Measurements from ENCODE around the gene MAST1.
"Not testable (repeated sequence)": the region's sequence is repeated elsewhere in the genome, so short reads cannot be mapped to it uniquely, and the experiment has no call there.

Gene MAST1

DNA sequence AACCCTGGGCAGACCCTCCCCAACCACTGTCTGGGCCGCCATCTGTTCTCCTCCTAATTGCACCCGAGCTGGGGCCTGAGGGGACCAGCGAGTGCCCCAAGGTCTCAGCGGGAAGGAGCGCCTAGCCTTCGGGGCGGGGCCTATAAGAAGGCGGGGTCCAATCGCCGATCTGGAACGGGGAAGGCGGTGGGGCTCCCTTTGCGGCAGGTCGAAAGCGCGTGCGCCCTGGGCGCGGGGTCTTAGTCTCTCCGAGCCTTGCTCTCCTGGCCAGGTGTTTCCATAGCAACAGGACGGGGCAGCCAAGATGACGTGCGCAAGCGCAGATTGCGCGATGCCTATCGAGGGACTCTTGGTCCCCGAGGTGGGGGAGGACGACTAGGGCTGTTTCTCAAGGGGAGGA lies 2.8 kb downstream of the MAST1 start:
- no peak for DNase-seq

DNA sequence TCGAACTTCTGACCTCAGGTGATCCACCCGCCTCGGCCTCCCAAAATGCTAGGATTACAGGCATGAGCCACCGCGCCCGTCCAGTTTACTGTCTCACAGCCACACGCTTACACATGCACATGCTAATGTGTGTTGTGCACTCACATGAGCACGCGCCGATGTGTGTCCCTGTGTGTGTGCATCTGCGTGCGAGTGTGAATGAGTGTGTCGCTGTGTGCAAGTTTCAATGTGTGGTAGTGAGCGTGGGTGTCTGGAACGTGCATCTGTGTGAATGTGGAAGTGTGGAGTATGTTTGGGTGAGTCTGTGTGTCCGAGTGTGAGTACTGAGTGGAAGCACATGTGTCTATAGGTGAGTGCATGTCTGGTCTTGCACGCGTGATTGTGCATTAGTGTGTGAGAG lies 4.2 kb downstream of the MAST1 start:
- DNase-seq = no peak

DNA sequence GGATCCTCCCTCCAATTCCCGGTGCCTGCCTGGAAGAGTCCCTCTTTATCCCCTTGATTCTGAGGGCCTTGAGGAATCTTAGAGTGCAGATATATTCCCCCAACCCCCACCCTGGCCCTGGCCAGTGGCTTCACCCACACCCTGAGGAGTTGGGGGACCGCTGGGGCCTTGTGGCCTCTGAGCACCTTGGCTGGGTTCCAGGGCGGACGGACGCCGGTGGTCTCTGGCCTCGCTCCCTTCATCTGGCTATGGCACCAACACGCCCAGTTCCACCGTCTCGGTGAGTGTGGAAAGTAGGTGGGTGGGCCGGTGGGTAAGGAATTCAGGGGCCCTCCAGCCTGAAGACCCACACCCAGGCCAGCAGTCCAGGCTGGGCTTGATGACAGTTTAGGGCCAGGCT lies 5.0 kb downstream of the MAST1 start:
- no peak for DNase-seq

DNA sequence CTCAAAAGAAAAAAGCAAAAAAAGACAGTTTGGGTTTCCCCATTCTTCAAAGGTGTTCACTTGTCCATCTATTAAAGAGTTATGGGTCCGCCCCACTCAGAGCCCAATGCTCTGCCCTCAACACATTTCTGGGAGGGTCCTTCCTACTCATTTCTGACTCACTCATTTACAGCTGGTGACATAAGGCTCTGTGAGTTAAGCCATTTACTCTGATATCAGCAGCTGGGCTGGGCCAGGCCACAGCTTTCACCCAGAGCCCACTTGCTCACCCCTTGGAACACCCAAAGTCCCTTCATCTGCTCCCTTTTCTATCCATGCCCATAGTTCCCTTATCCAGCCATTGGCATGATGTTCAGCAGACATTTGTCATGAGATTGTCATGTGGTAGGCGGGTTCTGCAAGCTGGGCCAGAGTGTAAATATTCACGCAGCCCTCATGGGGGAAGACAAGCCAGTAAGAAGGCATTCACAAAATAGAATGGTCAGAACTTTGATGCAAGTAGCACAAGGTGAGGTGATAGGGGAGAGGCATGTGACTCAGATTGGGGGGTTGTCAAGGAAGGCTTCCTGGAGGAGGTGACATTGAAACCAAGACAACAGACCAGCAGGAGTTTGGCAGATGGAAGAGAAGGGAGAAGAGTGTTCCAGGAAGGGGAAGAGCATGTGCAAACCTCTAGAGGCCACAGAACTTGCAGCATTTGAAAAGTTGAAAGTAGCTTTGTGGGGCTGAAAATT lies 5.9 kb downstream of the MAST1 start:
- DNase-seq = no peak

DNA sequence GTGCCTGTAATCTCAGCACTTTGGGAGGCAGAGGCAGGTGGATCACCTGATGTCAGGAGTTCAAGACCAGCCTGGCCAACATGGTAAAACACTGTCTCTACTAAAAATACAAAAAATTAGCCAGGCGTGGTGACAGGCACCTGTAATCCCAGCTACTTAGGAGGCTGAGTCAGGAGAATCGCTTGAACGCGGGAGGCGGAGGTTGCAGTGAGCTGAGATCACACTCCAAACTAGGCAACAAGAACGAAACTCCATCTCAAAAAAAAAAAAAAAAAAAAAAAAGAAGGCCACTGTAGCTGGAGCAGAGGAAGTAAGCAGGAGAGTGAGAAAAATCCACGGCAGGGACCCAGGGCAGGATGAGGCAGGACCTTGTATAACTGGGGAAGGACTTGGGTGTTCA lies 8.3 kb downstream of the MAST1 start:
- not testable (repeated sequence) for DNase-seq

DNA sequence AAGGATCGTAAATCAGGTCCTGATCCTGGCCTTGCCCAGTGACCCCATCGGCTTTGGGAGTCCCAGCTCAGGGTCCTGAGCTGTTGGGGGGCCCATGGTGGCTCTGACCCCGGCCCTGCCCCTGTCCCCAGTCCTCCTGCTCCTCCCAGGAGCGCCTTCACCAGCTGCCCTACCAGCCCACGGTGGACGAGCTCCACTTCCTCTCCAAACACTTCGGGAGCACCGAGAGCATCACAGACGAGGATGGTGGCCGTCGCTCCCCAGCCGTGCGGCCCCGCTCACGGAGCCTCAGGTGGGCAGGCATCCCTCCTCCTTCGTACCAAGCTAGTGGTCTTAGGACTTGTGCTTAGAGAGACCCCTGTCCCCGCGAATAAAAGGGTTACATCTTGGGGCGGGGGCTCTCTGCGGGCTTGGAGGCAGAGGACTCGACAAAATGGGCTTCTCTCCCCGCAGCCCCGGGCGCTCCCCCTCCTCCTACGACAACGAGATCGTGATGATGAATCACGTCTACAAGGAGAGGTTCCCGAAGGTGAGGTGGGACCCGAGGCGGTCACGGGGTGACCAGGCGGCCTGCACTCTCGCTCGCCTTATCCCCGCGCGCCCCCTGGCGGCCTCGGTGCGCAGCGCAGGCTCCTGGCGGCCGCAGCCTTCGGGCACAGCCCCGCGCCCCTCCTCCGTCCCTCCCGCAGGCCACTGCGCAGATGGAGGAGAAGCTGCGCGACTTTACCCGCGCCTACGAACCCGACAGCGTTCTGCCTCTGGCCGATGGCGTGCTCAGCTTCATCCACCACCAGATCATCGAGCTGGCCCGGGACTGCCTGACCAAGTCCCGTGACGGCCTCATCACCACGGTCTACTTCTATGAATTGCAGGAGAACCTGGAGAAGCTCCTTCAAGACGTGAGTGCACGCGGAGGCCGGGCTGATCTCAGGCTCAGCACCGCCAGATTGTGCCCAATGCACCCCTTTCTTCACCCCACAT lies 9.1 kb downstream of the MAST1 start:
- peak; percentile 79 to 85 for DNase-seq

DNA sequence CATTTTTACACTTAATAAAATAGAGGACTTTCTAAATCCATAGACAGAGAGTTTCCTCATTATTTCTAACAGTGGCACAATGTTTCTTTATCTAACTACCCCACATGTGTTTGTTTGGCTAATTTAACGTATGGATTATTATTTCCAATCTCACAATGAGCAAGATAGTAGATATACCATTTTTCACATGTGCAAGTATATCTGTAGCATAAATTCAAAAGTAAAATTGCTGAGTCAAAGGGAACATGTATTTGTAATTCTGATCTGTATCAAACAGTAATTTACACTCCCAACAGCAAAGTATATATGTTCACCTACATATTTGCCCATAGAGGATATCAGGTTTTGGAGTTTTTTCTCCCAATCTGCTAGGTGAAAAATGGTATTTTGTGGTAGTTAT lies 18.3 kb downstream of the MAST1 start:
- DNase-seq = no peak

DNA sequence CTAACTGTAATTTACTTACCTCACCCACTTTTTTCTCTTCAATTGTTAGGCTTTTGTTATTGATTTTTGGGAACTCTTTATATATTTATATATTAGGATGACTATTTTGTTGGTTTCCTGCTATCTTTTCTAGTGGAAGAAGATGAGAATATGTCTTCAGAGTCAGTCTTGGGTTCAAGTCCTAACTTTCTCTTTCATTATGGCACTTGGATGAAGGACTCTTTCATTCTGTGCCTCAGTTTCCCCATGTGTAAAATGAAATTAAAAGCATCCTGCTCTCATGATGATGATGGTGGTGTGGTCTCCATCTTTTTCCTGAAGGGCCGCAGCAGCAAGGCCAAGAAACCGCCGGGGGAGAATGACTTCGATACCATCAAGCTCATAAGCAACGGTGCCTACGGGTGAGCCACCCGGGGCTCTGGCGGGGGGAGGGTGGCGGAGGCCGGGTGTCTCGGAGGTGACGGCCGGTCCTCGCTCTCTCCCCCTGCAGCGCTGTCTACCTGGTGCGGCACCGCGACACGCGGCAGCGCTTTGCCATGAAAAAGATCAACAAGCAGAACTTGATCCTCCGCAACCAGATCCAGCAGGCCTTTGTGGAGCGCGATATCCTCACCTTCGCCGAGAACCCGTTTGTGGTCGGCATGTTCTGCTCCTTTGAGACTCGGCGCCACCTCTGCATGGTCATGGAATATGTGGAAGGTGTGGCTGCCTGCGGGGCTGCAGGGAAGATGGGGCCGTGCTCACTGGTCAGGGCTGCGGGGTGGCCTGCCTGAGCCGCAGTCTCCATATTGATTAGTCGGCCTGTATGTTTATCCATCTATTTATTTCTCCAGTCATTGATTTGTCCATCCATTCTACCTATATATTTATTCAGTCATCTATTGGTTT lies 20.0 kb downstream of the MAST1 start:
- DNase-seq = no peak

DNA sequence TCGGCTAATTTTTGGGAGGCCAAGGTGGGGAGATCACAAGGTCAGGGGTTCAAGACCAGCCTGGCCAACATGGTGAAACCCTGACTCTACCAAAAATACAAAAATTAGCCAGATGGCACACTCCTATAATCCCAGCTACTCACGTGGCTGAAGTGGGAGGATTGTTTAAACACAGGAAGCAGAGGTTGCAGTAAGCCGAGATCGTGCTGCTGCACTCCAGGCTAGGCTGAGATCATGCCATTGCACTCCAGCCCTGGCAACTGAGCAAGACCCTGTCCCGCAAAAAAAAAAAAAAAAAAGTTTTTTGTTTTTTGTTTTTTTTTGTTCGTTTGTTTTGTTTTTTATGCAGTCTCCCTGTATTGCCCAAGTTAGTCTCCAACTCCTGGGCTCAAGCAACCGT lies 21.2 kb downstream of the MAST1 start:
- DNase-seq = no peak

DNA sequence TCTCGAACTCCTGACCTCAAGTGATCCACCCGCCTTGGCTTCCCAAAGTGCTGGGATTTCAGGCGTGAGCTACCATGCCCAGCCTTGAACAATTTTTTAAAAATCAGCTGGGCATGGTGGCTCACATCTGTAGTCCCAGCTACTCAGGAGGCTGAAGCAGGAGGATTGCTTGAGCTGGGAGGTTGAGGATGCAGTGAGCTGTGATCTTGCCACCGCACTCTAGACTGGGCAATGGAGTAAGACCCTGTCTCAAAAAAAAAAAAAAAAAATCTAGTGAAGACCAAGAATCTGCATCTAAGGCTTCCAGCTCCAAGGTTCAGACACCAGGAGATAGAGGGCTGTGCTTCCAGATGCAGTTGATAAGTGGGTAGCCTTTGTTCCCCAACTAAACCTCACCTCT lies 25.8 kb downstream of the MAST1 start:
- no peak for DNase-seq

GRCh38 chr19:12864721-12865715 lies 26.7 kb downstream of the MAST1 start:
- no peak for DNase-seq

DNA sequence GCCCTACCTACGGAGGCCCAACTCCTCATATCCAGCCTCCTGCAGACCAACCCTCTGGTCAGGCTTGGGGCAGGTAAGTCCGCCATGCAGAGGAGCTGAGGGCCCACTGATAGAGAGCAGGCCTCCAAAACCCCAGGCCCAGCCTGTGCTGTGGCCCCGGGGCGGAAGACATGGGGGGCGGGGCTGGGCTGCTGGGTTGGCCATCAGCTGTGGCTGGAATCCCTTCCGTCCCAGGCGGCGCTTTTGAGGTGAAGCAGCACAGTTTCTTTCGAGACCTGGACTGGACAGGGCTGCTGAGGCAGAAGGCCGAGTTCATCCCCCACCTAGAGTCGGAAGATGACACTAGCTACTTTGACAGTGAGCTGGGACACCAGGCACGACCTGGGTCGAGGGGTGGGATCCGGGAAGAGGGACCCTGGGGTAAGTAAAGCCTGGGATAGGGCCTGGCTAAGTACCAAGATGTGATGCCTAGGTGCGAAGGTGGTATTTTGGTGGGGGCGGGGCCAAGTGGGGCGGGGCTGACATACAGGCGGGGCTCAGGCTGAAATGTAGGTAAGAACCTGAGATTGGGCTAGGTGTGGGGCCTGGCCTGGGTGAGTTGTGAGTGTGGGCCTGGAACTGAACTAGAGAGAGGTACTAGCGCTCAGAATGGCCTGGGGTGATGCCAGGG lies 27.6 kb downstream of the MAST1 start:
- no peak for DNase-seq

GRCh38 chr19:12866416-12867119 lies 28.3 kb downstream of the MAST1 start:
- DNase-seq = no peak

- peak; percentile 69 to 70 for DNase-seq
These were observed 29.1 kb downstream of the MAST1 start for GRCh38 chr19:12867120-12868099.

GRCh38 chr19:12868540-12869112 lies 30.3 kb downstream of the MAST1 start:
- DNase-seq = no peak

DNA sequence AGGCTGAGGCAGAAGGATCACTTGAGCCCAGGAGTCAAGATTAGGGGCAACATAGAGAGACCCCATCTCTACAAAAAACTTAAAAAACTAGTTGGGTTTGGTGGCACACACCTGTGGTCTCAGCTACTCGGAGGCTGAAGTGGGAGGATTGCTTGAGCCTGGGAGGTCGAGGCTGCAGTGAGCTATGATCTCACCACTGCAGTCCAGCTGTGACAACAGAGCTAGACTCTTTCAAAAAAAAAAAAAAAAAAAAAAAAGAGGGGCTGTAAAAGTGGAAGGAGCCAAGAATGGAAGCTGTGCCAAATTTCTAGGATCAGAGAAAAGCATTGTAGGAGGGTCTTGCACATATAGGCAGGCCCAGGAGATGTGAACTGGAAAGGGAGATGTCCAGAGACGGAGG lies 33.4 kb downstream of the MAST1 start:
- no peak for DNase-seq

DNA sequence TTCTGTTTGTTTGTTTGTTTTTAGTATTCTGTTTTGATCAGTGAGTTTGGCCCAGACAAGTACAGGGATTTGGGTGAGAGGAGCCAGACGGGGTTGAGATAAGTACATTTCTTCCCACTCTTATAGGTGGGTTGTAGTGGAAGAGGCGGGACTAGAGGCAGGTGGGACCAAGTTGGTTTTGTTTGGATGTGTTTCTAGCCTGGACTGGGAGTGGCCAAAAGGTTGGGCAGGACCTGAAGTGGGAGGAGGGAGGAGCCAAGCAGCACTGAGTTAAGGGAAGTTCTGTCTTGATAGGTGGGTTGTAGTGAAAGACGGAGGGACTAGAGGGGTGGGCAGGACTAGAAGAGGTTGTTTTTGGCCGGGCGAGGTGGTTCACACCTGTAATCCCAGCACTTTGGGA lies 33.9 kb downstream of the MAST1 start:
- no peak for DNase-seq

DNA sequence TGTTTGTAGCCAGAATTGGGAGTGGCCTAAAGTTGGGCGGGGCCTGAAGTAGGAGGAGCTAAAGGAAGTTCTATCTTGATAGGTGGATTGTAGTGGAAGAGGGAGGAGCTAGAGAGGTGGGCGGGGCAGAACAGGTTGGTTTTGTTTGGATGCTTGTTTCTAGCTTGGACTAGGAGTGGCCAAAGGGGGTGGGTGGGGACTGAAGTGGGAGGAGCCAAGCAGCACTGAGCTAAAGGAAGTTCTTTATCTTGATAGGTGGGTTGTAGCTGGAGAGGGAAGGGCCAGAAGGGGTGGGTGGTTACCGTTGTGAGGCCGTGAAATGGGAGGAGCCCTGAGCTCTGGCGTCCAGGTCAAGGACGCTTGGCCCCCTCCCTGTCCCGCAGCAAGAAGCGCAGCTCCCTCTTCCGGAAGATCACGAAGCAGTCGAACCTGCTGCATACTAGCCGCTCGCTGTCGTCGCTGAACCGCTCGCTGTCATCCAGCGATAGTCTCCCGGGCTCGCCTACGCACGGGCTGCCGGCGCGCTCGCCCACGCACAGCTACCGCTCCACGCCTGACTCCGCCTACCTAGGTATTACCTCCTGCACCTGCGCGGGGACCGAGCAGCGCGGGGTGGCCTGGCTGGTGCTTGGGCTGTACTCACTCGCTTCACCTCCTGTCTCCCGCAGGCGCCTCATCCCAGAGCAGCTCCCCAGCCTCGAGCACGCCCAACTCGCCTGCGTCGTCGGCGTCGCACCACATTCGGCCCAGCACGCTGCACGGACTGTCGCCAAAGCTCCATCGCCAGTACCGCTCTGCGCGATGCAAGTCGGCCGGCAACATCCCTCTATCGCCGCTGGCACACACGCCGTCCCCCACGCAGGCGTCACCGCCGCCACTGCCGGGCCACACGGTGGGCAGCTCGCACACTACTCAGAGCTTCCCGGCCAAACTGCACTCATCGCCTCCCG lies 34.9 kb downstream of the MAST1 start:
- peak; percentile 80 to 84 for DNase-seq

Measured in CD4-positive, alpha-beta T cell treated with Interferon alpha-2 for 1 hour (primary cell).